PC-3 (cell line): ENCODE data around the gene BTBD2.

Experiments
- CTCF ChIP-seq: fragments of 300-600 bp; sonication (generic); conservative IDR thresholded peaks from 2 replicates; pipeline ENCODE4 v1.5.1; 2017; ENCODE audit warnings: antibody characterized with exemption, low read depth, mild to moderate bottlenecking, low read length
- EZH2 ChIP-seq: fragments of 300-600 bp; sonication (generic); IDR thresholded peaks from one replicate; pipeline ENCODE4 v1.6.1; 2017; ENCODE audit warnings: antibody characterized with exemption, mild to moderate bottlenecking, low read length; ENCODE audit not compliant: unreplicated experiment
- EZH2phosphoT487 ChIP-seq: fragments of 300-600 bp; sonication (generic); IDR thresholded peaks from 2 replicates; pipeline ENCODE4 v1.6.1; 2018; ENCODE audit warnings: mild to moderate bottlenecking, antibody characterized with exemption, low read length, borderline replicate concordance

DNA sequence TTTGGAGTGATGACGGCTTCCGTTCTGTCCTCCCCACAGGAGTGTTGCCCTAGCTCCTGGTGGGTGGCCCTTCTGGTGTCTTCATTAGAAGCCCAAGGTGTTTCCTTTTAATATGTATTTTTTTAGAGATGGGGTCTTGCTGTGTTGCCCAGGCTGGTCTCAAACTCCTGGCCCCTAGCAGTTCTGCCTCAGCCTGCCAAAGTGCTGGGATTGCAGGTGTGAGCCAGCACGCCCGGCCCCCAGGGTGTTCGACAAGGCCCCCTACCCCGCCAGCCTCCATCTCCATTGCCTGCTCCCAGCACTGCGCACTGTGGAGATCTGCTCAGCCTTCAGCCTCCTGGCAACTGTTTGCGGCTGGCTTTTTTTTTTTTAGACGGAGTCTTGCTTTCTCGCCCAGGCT, 31.2 kb downstream of the BTBD2 start:
- TF ChIP-seq CTCF = no peak
- no peak for TF ChIP-seq EZH2
- TF ChIP-seq EZH2phosphoT487 = no peak
